ENCODE data around the gene TNFRSF25.

TNFRSF25 gene

DNA sequence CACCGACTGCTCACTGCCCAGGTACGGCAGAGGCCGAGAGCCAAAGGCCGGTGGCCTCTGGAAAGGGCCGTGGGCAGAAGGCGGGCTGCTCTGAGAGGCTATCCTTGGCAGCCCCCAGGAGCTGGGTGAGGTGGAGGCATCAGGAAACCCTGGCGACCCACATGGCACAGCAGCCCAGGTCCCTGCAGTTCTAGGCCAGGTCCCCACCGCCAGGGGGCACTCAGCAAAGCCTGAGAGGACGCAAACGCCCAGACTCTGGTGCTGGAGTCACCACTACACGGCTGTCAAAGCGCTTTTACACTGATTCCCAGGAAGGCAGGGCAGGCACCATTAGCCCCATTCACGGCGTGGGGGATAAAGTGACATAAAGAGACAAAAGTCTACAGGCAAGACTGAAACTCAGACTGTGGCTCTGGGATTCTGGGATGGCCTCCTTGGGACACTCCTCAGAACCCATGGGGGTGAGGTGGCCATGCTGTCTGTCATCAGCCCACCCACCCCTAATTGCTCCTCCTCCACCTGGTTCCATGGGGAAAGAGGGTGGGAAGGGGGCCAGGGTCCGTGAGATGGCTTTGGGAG lies 20.5 kb upstream of the TNFRSF25 start:
- DNase-seq = peak; percentile 88

DNA sequence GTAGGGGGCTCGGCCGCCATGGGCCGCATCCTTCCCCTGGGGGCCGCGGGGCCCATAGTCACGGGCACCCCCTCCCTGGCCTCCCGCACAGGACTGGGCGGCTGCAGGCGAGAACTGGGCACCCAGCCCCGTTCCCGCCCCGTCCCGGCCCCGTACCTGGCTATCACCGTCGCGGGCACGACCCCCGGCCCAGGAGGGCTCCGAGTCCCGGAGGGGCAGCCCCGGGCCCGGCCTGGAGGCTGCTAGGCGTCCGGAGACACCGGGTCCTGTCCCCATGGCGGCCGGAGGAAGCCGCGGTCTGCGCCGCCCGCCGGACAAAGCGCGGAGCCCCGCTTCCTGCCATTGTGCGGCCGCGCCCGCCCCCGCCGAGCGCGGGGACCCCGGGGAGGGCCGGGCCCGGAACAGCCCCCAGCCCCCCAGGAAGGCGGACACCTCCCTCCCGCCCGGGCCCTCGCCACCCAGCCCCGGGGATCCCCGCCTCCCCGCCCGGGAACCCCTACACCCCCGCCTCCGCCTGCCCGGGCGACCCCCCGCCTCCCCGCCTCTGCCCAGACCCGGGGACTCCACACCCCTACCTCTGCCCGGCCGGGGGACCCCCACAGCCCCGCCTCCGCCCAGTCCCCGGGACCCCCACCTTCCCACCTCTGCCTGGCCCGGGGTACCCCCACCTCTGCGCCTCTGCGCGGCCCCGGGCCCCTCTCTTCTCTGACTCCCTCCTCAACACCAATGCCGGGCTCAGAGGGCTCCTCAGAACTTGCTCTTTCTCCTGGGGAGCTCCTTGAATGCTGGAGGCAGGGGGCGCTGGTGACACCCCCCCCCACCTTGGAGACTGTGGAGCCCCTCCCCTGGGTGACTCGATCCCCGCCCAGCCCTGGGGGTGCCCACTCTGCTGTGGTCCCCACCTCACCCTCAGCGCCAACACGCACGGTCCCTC lies 19.5 kb upstream of the TNFRSF25 start:
- DNase-seq = no peak

DNA sequence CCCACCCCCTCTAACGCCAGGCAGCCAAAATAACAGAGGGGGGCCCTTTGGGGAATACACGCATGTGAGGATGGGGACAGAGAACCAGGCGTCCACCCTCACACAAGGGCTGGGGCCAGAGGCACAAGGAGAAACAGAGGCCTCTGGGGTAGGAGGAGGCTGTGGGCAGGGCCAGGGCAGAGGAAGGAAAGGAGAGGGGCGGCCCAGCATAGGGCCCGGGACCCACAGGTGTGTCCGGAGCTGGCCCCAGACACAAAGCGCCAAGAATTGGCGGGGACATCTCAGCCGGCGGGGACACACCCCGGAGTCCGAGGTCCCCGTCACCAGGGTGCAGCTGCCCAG lies 18.8 kb upstream of the TNFRSF25 start:
- no peak for DNase-seq

DNA sequence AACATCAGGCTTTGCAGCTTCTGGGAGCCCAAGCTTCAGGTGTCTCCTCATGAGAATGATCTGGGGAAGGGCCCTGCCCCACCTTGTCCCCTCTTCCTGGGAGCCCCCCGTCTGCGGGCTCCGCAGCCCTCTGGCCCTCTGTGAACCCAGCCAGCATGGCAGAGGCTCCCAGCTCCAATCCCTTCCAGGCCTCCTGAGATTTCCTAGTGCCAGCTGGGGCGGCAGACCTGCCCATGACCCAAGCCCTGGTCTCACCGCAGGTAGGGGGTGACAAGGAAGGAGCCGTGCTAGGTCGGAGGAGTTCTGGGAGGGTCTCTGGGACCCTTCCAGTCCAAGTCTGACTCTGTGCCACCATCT lies 17.8 kb upstream of the TNFRSF25 start:
- no peak for DNase-seq

DNA sequence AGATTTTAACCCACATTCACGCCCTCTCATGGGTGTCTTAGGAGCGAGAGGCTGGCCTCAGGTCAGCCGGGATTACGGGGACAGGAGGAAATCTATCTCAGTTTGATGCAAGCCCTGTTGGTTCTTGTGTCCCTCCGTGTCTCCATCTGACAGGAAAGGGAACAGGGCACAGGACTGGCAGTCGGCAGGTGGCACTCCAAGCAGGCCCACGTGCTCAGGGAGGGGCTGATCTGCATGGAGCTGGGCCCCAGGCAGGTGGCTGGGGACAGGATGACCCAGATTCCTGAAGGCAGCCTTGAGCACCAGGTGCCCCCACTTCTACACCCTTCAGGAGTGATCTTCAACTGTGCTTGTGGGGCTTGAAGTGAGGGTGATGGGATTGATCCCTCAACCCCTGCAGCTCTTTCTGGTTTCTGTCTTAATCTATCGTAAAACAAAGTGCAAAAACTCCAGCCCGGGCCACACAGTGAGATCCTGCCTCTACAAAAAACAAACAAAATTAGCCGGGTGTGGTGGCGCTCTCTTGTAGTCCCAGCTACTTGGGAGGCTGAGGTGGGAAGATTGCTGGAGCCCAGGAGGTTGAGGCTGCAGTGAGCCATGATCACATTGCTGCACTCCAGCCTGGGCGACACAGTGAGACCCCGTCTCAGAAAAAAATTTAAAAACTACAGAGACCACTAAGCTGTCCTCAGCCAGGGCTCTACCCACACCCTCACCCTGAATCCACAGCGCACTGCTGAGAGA lies 17.2 kb upstream of the TNFRSF25 start:
- DNase-seq = no peak

DNA sequence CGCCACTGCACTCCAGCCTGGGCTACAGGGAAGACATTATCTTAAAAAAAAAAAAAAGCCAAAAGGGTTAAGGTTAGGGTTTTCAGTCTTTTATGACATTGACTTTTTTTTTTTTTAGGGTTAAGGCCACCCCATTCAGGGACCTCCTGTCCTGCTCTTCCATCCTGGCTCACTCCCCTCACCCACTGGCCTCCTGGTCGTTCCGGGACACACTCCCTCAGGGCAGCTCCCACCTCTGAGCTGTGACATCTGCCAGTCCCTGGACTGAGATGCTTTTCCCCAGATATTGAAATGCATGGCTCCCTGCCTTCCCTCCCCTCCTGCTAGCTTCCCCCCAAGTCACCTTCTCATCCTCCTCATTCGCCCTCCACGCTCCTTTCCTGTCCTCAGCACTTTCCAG lies 15.8 kb upstream of the TNFRSF25 start:
- no peak for DNase-seq

DNA sequence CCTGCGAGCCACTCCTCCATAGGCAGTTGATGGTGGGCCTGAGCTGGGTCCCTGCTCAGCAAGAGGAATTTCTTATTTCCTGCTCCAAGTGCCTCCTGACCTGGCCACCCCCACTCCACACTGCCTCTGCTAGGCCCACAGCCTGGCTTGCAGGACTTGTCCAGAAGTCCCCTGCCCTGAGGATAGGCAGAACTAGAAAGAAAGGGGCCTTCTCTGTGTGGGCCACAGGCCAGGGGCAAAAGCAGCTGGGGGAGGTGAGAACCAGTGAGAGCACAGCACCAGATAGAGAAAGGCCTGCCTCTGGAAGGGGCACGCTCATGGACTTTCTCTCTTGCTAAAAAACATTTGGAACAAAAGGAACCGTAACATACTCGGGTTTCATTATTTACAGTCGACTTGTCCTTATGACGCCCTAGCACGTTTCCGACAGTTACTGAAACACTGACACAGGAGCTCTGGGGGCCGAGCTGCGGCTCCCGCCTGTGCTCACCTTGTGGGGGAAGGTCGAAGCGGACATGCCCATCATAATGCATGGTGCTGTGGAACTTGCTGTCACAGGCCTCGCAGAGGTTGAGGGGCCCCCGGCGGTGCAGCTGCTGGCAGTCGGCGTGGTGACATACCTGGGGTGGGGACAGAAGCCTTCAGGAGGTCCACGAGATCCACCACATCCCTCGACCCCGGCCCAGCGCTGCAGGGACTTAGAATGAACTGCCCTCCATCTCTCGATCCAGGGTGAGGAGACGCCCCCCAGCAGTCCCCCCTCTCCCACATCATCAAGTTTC lies 11.3 kb upstream of the TNFRSF25 start:
- no peak for DNase-seq

DNA sequence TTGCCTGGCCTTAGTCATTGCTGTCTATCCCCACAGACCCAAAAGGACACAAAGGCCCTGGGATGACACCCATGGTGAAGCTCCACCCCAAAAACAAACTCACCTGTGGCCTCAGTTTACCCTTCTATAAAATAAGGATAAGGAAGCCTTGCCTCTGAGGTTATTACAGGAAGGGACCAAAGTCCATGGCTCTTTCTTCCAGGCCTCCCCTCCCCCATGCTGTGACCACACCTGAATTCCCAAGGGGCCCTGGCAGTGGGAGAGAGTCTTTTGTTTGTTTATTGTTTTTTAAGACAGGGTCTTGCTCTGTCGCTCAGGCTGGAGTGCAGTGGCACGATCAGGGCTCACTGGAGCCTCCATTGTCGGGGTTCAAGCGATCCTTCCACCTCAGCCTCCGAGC lies 10.5 kb upstream of the TNFRSF25 start:
- no peak for DNase-seq

DNA sequence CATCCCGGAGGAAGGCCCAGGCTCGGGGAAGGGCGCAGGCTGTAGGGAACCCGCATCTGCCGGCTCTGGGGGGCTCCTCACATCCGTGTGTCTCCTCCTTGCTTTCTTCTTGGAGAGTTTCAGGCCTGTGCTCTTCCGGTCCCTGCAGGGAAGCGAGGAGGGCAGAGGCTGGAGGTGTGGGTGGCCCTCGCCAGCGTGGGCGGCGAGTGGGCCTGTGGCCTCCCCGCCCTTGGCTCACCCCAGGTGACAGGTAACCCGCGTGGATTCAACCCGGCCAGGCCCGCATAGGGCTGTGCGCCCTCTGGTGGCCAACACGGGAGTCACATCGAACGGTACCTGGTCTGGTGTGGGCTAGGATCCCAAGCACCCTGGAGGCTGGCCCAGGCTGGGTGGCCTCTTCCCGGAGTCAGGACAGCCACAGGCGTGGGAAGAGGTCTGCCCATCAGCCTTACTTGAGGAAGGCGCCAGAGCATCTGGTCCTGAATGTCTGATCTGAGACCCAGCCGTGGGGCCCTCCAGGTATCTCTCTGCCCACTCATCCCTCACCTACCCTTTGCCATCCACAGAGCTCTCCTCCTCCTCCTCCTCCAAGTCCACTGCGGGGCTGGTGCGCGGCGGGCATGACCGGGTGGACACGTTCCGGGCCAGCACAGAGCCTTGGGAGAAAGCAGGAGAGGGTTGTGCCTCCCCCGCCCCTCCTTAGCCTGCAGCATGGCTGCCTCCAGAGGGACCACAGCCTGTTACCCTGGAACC lies 9.6 kb upstream of the TNFRSF25 start:
- DNase-seq = peak; percentile 53

DNA sequence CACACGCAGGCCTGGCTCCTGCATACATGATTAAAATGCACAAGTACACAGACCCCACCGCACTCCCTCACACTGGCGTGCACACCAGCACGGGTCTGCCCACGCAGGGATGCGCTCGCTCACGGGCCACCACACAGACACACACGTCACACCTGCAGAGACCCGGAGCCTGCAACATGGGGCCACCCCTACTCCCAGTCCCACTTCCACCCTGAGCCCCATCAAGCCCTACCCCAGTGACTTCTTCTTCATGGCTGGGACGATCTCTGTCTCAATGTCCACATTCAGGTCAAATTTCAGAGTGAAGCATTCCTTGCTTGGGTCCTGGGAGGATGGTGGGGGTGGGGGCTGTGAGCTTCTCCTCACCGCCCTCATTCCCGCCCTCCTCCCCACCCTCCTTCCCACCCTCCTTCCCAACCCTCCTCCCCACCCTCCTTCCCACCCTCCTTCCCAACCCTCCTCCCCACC lies 8.9 kb upstream of the TNFRSF25 start:
- DNase-seq = no peak

DNA sequence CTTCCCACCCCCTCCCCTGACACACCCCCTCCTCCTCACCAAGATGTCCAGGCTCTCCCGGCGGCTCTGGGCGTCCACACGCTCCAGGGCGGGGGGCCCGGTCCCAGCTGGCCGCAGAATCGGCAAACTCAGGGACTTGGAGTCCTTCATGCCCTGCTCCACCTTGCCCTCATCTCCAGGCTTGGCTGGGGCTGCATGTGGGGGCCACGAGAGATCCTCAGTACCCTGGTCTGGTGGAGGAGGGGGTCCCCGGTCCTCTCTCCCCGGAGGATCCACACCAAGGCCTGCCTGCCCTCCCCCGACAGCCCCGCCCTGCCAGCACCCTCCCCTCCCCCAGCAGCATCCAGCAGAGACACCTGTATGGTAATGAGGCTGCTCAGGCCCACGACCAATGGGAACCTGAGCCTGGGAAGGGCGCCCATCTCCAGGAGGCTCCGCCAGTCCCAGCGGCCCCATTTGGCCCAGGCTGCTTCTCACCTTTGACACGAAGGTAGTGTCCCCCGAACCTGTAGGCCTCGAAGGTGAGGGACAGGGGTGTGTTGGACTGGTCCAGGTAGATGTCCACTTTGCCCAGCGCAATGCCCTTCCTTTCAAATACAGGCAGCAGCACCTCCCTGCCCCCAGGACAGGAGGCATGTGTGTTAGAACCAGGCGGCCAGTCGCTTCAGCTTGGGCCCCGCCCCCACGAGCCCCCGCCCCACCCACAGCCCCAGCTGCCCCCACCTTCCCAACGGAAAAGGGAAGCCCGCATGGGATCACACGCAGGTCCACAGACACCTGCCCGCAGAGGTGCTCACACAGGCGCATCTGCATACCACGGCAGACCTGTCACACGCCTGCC lies 8.2 kb upstream of the TNFRSF25 start:
- no peak for DNase-seq

DNA sequence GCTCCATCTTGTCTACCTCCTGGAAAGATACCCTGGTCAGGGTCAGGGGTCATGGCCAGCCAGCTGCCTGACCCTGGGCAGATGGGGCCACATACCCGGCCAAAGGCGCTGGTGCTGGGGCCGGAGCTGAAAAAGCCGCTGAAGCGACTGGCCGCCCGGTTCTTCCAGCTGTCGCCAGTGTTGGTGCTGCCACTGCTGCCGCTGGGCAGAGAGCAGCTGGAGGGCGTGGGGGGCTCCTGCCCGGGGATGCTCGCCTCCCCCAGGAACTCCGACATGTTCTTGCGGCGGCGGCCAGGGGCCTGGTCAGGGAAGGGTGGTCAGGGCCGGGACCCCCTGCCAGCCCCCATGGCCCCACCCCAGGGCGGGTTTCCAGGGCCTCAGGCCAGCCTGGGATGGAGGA lies 7.2 kb upstream of the TNFRSF25 start:
- DNase-seq = no peak

DNA sequence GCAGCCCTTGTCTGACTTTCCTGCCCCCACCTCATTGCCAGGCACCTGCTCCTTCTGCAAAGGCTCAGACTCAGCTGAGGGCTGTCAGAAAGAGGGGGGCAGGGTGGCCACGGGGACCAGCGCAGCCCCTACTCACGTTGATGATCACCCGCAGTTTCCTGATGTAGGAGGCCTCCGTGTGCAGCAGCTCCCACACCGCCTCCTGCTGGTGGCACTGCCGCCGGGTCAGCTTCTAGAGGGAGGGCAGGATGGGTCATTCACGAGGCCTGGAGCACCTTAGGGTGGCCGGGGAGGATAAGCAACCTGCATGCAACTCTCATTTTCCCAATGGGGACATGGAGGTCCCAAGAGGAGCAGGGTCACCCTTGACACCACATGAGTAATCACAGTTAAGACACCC lies 6.4 kb upstream of the TNFRSF25 start:
- no peak for DNase-seq

DNA sequence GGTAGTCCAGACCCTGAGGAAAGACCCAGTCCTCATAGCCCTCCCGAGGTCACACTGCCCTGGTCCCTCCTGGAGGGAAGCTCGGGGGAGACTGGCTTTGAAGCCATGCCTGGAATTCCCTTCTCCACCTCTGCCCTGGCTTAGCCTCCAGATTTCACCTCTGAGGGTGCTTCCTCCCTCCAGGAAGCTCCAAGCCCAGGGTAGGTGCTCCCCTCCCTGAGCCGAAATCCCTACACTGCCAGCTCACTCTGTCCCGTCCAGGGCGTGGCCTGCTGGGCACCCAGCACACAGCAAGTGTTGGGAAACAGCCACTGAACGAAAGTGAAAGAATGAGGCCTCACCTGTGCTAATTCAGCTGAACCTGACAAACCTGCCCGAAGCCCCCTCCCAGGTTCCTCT lies 6.0 kb upstream of the TNFRSF25 start:
- no peak for DNase-seq

DNA sequence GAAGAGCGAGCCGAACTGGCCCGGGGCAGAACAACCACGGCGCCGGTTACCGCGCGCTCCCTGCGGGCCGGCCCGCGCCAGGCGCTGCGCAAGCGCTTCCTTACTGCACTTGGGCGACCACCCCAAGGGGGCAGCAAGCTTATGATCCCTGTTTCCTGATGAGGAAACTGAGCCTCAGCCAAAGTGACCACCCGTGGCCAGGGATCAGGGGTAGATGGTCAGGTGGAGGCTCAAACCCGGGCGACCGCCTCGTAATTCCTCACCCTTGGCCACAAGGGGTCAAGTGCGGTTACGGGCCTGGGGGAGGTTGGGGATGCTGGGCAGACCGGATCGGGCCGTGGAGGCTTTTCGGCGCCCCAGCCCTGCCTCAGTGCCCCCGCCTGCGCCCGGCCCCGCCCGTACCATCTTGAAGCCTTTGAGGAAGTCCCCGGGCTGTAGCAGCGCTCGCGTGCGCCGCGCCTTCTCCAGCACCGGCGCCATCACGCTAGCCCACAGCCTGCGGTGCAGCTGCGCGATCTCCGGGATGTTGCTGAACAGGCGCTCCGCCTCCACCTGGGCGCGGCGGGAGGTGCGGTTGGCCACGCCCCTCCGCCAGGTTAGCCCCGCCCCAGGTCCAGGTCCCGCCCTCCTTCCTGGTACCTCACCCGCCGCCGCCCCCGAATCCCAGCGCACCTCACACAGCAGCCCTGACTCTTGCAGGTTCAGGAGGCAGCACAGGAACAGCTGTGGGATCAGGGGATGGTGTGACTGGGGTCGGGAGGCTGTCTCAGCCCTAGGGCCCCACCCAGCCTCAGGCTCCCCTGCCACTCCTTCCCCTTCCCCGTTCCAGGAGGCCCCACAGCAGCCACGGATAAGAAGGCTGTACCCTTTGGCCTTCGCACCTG lies 5.4 kb upstream of the TNFRSF25 start:
- DNase-seq = no peak

DNA sequence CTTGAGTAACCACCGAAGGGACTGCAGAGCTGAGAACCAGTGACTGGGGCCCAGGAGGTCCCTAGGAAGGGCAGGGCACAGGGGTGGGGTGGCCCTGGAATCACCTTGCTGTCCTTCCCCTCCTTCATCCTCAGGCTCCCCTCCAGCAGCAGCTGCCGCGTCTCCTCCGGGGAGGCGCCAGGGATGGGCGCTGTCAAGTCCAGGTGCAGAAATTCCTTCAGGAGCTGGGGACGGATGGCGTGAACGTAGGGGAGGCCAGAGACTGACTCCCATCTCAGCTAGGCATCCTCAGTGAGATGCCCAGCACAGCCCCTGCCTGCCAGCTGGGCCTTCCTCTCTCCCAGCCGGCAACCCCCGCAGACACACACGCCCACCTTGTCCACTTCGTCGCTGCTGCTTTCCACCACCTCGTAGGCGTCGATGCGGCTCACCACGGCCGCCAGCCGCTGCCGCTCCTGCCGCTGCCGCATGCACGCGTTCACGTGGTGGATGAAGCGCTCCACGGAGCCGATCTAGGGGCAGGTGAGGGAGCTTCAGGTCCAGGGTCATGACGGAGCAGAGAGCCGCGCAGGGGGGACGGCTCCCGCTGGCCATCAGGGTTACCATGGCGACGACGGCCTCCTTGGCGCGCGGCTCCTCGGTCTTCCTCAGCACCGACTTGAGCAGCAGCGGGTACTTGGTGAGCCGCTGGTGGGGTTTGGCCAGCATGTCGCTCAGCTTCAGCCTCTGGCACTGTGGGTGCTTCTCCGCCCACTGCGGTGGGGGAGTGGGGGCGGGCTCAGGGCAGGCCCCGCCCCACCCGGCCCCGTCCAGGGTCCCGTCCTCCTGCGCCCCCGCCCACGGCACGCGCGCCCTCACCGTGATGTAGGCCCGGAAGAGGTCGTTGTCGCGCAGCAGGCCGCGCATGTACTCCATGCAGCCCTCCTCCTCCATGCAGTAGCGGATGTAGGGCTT lies 4.4 kb upstream of the TNFRSF25 start:
- DNase-seq = no peak

DNA sequence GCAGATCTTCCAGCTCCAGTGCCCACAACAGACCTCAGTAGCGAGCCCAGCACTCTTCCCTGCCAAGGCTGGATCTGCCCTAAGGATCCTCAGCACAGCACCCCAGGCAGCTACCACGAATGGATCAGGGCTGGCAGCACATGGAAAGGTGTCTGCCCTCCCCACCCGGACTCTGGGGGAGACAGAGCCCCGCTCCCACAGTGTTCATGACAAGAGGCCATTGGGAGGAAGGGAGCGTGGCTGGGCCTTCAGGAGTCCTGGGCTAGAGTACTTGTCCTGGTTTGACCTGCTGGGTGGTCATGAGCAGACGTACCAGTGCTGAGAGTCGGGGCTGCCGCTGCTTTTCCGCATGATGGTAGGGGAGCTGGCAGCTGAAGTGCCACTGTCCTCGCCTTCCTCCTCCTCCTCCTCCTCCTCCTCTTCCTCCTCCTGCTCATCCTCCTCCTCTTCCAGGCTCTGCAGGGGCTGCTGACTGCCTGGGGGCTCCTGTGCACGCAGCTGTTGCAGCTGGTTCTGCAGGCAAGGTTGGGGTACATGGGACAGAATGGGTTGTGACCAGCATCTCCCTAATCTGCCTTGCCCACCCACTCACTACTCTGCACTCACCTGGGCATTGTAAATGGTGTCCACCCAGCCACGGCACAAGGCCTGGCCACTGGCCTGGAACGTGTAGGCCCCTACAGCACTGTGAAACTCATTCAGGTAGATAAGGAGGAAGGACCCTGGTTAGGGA lies 2.9 kb upstream of the TNFRSF25 start:
- no peak for DNase-seq

All from right hindlimb (tissue), 1 donor.